ENCODE results near the gene PEG3. TPM values are rescaled to one million over a fixed set of nuclear protein-coding genes. Genes with fewer than 3 reads are reported as not detected.

Gene PEG3
- total RNA-seq, 1 donor from 2014 or later, result 2.1 TPM

GRCh38 chr19:56832352-56832928 is 8.1 kb downstream of the PEG3 start:
- no peaks in the 10 kb centered on the region for H3K36me3 ChIP-seq (ENCODE audit: control insufficient read depth, insufficient read depth, low read length)
- DNase-seq (ENCODE audit: low read depth), result no peak
- TF ChIP-seq CTCF (IDR thresholded peaks at IDR 0.05; ENCODE audit: insufficient read depth, low read length, poor library complexity, severe bottlenecking), result no peak
- no peaks in the 10 kb centered on the region for H3K27me3 ChIP-seq (ENCODE audit: control insufficient read depth, insufficient read depth, low read length)
- no peak overlapping the region for H3K4me3 ChIP-seq (ENCODE audit: low read depth, low read length)

GRCh38 chr19:56831255-56831654 is 9.3 kb downstream of the PEG3 start:
- no peak for TF ChIP-seq CTCF (IDR thresholded peaks at IDR 0.05; ENCODE audit: insufficient read depth, low read length, poor library complexity, severe bottlenecking)
- no peaks in the 10 kb centered on the region for H3K36me3 ChIP-seq (ENCODE audit: control insufficient read depth, insufficient read depth, low read length)
- no peak overlapping the region for H3K4me3 ChIP-seq (ENCODE audit: low read depth, low read length)
- no peak for DNase-seq (ENCODE audit: low read depth)
- no peaks in the 10 kb centered on the region for H3K27me3 ChIP-seq (ENCODE audit: control insufficient read depth, insufficient read depth, low read length)

GRCh38 chr19:56829596-56829995 is 10.9 kb downstream of the PEG3 start:
- DNase-seq (ENCODE audit: low read depth), result no peak
- H3K27me3 ChIP-seq (ENCODE audit: control insufficient read depth, insufficient read depth, low read length), result no peaks in the 10 kb centered on the region
- H3K4me3 ChIP-seq (ENCODE audit: low read depth, low read length), result no peak overlapping the region
- no peaks in the 10 kb centered on the region for H3K36me3 ChIP-seq (ENCODE audit: control insufficient read depth, insufficient read depth, low read length)
- no peak for TF ChIP-seq CTCF (IDR thresholded peaks at IDR 0.05; ENCODE audit: insufficient read depth, low read length, poor library complexity, severe bottlenecking)

- TF ChIP-seq CTCF (IDR thresholded peaks at IDR 0.05; ENCODE audit: insufficient read depth, low read length, poor library complexity, severe bottlenecking), result no peak
- Histone ChIP-seq H3K27me3 (ENCODE audit: control insufficient read depth, insufficient read depth, low read length) (no peaks in the 10 kb centered on the region), H3K36me3 (ENCODE audit: control insufficient read depth, insufficient read depth, low read length) (no peaks in the 10 kb centered on the region), H3K4me3 (ENCODE audit: low read depth, low read length) (no peak overlapping the region)
- DNase-seq (ENCODE audit: low read depth), result no peak
Observed at GRCh38 chr19:56827708-56828107, 12.8 kb downstream of the PEG3 start.

GRCh38 chr19:56823956-56824355 is 16.6 kb downstream of the PEG3 start:
- Histone ChIP-seq H3K36me3 (ENCODE audit: control insufficient read depth, insufficient read depth, low read length) (no peaks in the 10 kb centered on the region), H3K4me3 (ENCODE audit: low read depth, low read length) (no peak overlapping the region)
- no peak for DNase-seq (ENCODE audit: low read depth)

More at GRCh38 chr19:56823956-56824355, 16.6 kb downstream of the PEG3 start:
- TF ChIP-seq CTCF (IDR thresholded peaks at IDR 0.05; ENCODE audit: insufficient read depth, low read length, poor library complexity, severe bottlenecking), result no peak
- H3K27me3 ChIP-seq (ENCODE audit: control insufficient read depth, insufficient read depth, low read length), result no peaks in the 10 kb centered on the region

All from kidney epithelial cell (primary cell).